ENCODE results near the gene WSB1.
A peak's percentile ranks its signal among the peaks of the same experiment; 100 is the strongest.
"Not testable (repeated sequence)": the region's sequence is repeated elsewhere in the genome, so short reads cannot be mapped to it uniquely, and the experiment has no call there.

Gene WSB1

DNA sequence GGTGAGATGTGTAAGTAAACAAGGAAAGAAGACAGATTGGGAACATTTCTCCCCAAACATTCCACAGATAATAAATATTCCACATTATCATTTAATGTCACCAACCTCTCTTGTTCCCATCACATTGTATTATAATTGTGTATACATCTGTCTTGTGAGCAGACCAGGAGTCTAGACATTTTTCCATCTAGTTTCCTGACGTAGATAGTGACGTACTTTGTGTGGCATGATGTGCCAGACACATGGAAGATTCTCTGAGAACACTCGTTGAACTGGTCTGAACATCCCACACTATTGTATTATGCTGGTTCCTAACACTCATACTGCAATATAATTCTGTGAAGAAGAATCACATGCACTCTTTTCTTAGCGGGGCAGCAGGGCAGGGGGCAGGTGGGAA, 34.0 kb downstream of the WSB1 start:
- Histone ChIP-seq H3K27me3 (ENCODE audit: insufficient read depth, low read length, poor library complexity, severe bottlenecking) (no peaks in the 10 kb centered on the region), H3K9me2 (replicated peaks; ENCODE audit: low read depth, low read length) (no peaks in the 10 kb centered on the region), H3K9ac (ENCODE audit: low read depth, low read length, poor library complexity, severe bottlenecking) (no peak overlapping the region), H3F3A (ENCODE audit: low read depth) (no peaks in the 10 kb centered on the region), H3K4me3 (ENCODE audit: low read length, poor library complexity, severe bottlenecking) (no peak overlapping the region), H3K4me2 (ENCODE audit: low read depth, low read length, poor library complexity, severe bottlenecking) (no peak overlapping the region), H3K36me3 (ENCODE audit: insufficient read depth, low read length) (no peaks in the 10 kb centered on the region), H4K20me1 (ENCODE audit: insufficient read depth, low read length, poor library complexity, severe bottlenecking) (no peaks in the 10 kb centered on the region), H2AFZ (ENCODE audit: low read length) (no peak overlapping the region), H3K9me3 (ENCODE audit: insufficient read depth, low read depth, low read length) (no peaks in the 10 kb centered on the region), H3K4me1 (ENCODE audit: insufficient read depth, low read length, poor library complexity, severe bottlenecking) (peaks cover 10% of the 10 kb centered on the region), H3K79me2 (ENCODE audit: insufficient read depth, low read length) (no peaks in the 10 kb centered on the region)
- TF ChIP-seq, protein P1, sequence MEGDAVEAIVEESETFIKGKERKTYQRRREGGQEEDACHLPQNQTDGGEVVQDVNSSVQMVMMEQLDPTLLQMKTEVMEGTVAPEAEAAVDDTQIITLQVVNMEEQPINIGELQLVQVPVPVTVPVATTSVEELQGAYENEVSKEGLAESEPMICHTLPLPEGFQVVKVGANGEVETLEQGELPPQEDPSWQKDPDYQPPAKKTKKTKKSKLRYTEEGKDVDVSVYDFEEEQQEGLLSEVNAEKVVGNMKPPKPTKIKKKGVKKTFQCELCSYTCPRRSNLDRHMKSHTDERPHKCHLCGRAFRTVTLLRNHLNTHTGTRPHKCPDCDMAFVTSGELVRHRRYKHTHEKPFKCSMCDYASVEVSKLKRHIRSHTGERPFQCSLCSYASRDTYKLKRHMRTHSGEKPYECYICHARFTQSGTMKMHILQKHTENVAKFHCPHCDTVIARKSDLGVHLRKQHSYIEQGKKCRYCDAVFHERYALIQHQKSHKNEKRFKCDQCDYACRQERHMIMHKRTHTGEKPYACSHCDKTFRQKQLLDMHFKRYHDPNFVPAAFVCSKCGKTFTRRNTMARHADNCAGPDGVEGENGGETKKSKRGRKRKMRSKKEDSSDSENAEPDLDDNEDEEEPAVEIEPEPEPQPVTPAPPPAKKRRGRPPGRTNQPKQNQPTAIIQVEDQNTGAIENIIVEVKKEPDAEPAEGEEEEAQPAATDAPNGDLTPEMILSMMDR (conservative IDR thresholded peaks at IDR 0.05; ENCODE audit: low read length), result no peak
- no peak for TF ChIP-seq EZH2phosphoT487 (IDR thresholded peaks at IDR 0.05; ENCODE audit: borderline replicate concordance)

DNA sequence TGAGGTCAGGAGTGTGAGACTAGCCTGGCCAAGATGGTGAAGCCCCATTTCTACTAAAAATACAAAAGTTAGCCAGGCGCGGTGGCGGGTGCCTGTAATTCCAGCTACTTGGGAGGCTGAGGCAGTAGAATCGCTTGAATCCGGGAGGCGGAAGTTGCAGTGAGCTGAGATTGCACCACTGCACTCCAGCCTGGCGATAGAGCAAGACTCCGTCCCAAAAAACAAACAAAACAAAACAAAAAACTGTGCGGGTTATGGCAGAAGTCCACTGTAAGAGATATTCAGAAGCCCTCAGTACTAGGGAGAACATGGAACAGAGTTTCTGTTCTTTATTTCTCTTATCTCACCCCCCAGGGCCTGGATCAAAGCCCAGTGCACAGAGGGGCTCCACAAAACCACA, 34.8 kb downstream of the WSB1 start:
- not testable (repeated sequence) for H3K9ac ChIP-seq (ENCODE audit: low read depth, low read length, poor library complexity, severe bottlenecking); H3K9me2 ChIP-seq (replicated peaks; ENCODE audit: low read depth, low read length); H3K9me3 ChIP-seq (ENCODE audit: insufficient read depth, low read depth, low read length); H3K4me2 ChIP-seq (ENCODE audit: low read depth, low read length, poor library complexity, severe bottlenecking); H4K20me1 ChIP-seq (ENCODE audit: insufficient read depth, low read length, poor library complexity, severe bottlenecking); H3K4me3 ChIP-seq (ENCODE audit: low read length, poor library complexity, severe bottlenecking); H3F3A ChIP-seq (ENCODE audit: low read depth); H3K36me3 ChIP-seq (ENCODE audit: insufficient read depth, low read length); H3K27me3 ChIP-seq (ENCODE audit: insufficient read depth, low read length, poor library complexity, severe bottlenecking); H3K79me2 ChIP-seq (ENCODE audit: insufficient read depth, low read length); H2AFZ ChIP-seq (ENCODE audit: low read length)
- H3K4me1 ChIP-seq (ENCODE audit: insufficient read depth, low read length, poor library complexity, severe bottlenecking), result peaks cover 15% of the 10 kb centered on the region

DNA sequence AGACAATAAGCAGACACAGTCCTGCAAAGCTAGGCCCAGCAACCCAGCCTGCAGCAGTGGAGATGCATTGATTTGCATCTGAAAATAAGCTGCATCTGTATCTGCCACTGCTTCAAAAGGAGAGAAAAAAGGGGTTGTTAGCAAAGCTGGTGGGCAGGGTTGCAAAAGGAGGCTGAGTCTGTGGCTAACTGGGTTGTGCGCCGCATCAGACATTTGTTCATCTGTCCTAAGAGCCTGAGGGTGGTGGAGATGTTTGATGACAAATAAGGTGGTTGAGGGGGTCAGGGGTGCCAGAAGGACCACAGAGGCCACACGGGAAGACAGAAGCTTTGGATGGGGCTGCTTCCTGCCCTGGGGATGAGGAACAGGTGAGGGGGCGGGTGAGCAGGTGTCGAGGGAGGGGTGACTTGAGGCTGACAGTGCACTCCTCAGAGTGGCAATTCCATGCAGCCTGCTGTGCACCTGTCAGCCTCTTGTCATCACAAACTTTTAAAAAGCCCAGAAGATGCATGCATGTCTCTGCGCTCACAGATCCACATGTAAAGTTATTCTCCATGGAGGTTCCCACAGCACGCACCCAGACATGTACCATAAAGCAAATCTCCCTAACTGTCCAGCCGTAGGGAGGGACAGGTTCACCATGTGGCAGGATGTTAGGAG, 35.4 kb downstream of the WSB1 start:
- Histone ChIP-seq H3K4me2 (ENCODE audit: low read depth, low read length, poor library complexity, severe bottlenecking) (no peak overlapping the region), H3F3A (ENCODE audit: low read depth) (no peaks in the 10 kb centered on the region), H2AFZ (ENCODE audit: low read length) (no peak overlapping the region), H3K9me2 (replicated peaks; ENCODE audit: low read depth, low read length) (no peaks in the 10 kb centered on the region), H3K9ac (ENCODE audit: low read depth, low read length, poor library complexity, severe bottlenecking) (no peak overlapping the region), H3K27me3 (ENCODE audit: insufficient read depth, low read length, poor library complexity, severe bottlenecking) (no peaks in the 10 kb centered on the region), H4K20me1 (ENCODE audit: insufficient read depth, low read length, poor library complexity, severe bottlenecking) (no peaks in the 10 kb centered on the region), H3K9me3 (ENCODE audit: insufficient read depth, low read depth, low read length) (no peaks in the 10 kb centered on the region), H3K36me3 (ENCODE audit: insufficient read depth, low read length) (no peaks in the 10 kb centered on the region), H3K4me1 (ENCODE audit: insufficient read depth, low read length, poor library complexity, severe bottlenecking) (peaks cover 15% of the 10 kb centered on the region), H3K4me3 (ENCODE audit: low read length, poor library complexity, severe bottlenecking) (no peak overlapping the region), H3K79me2 (ENCODE audit: insufficient read depth, low read length) (no peaks in the 10 kb centered on the region)
- no peak for TF ChIP-seq EZH2phosphoT487 (IDR thresholded peaks at IDR 0.05; ENCODE audit: borderline replicate concordance)
- TF ChIP-seq, protein P1 (conservative IDR thresholded peaks at IDR 0.05; ENCODE audit: low read length), result no peak

DNA sequence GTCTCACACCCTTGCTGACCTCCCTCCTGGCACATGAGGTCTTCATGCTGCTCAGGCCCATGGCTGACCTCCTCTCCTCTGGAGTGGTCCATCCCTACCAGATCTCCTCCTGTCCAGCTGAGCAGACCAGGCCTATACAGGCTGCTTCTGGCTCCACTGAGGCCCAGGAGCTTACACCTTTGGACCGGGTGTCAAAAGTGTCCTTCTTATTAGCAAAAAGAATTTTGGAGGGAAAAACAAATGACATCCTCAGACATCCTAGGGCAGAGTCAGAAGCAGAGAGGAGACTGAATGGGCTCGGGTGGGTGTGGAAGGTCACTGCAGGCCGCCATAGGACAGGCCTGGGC, 38.1 kb downstream of the WSB1 start:
- Histone ChIP-seq H3K9me2 (replicated peaks; ENCODE audit: low read depth, low read length) (no peaks in the 10 kb centered on the region), H3K79me2 (ENCODE audit: insufficient read depth, low read length) (no peaks in the 10 kb centered on the region), H3K36me3 (ENCODE audit: insufficient read depth, low read length) (no peaks in the 10 kb centered on the region), H2AFZ (ENCODE audit: low read length) (peak overlapping the region; percentile 84; the same call in 1 of the 2 replicates), H3K4me1 (ENCODE audit: insufficient read depth, low read length, poor library complexity, severe bottlenecking) (peaks cover 15% of the 10 kb centered on the region), H3K9me3 (ENCODE audit: insufficient read depth, low read depth, low read length) (no peaks in the 10 kb centered on the region), H4K20me1 (ENCODE audit: insufficient read depth, low read length, poor library complexity, severe bottlenecking) (no peaks in the 10 kb centered on the region), H3K27me3 (ENCODE audit: insufficient read depth, low read length, poor library complexity, severe bottlenecking) (no peaks in the 10 kb centered on the region), H3K4me2 (ENCODE audit: low read depth, low read length, poor library complexity, severe bottlenecking) (peak overlapping the region; percentile 80), H3K4me3 (ENCODE audit: low read length, poor library complexity, severe bottlenecking) (peak overlapping the region; percentile 77), H3K9ac (ENCODE audit: low read depth, low read length, poor library complexity, severe bottlenecking) (peak overlapping the region; percentile 62), H3F3A (ENCODE audit: low read depth) (no peaks in the 10 kb centered on the region)
- no peak for TF ChIP-seq EZH2phosphoT487 (IDR thresholded peaks at IDR 0.05; ENCODE audit: borderline replicate concordance)
- TF ChIP-seq, protein P1 (conservative IDR thresholded peaks at IDR 0.05; ENCODE audit: low read length), result no peak
